HG03432 (cell line): ENCODE results near the gene PRKCE.
A peak's percentile ranks its signal among the peaks of the same experiment; 100 is the strongest.
"Not testable (repeated sequence)": the region's sequence is repeated elsewhere in the genome, so short reads cannot be mapped to it uniquely, and the experiment has no call there.

ENCODE experiments used
- ATAC-seq: cut with Tn5 transposase; IDR thresholded peaks from one replicate; pipeline ENCODE4 v1.9.1; 2021; ENCODE audit warnings: mild to moderate bottlenecking, moderate library complexity; ENCODE audit not compliant: unreplicated experiment

PRKCE gene

DNA sequence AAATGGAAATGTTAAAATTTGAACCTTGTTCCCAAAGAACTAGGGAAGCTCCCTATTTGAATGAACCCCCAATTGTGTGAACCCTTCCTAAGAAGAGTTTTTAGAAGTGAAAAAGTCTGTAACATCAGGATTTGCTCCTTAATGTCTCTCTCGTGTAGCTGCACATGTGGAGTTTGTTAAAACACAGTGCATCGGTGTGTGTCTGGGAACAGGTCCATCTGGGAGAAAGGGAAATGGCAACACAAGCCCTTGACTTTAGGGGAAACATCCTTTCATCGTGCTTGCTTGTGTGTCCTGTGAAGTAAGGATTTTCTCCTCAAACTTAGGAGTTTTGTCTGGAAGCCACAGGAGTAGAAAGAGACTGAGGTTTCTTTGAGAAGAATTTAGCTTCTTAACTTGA is 203.9 kb downstream of the PRKCE start:
- no peak for ATAC-seq

DNA sequence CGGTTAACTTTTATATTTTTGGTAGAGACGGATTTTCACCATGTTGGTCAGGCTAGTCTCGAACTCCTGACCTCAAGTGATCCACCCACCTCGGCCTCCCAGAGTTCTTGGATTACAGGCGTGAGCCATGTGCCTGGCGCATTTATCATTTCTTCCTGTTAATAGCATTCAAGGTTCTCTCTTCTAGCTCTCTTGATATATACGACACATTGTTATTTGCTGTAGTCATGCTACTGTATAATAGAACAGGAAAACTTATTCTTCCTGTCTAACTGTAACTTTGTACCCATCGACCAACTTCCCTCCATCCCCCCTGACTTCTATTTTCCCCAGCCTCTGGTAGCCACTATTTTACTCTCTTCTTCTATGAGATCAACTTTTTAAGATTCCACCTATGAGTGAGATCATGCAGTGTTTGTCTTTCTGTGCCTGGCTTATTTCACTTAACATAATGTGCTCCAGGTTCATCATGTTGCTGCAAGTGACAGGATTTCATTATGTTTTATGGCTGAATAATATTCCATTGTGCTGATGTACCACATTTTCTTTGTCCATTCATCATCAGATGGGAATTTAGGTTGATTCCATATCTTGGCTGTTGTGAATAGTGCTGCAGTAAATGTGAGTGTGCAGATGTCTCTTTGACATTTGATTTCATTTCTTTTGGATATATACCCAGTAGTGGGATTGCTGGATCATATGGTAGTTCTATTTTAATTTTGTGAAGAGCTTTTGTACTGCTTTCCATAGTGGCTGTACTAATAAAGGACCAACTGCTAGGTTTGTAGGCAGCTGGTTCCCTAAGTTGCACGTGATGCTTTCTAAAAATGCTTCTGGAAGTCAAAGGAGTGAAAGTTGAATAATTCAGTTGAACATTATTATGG is 205.2 kb downstream of the PRKCE start:
- ATAC-seq = no peak

DNA sequence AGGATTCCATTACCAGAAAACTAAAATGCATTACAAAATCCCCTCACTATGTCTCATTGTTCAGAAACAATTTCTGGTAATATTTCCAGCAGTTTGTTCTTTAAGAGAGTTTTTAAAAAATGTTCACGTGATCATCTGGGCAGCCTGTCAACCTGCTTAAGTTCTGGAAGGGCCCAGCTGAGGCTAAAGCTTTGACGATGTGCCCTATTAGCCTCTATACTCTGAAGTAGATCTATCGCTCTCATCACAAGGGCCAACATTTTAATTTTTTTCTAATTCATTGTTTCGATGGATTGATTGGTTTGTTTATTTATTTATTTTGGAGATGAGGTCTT is 205.8 kb downstream of the PRKCE start:
- ATAC-seq = no peak

DNA sequence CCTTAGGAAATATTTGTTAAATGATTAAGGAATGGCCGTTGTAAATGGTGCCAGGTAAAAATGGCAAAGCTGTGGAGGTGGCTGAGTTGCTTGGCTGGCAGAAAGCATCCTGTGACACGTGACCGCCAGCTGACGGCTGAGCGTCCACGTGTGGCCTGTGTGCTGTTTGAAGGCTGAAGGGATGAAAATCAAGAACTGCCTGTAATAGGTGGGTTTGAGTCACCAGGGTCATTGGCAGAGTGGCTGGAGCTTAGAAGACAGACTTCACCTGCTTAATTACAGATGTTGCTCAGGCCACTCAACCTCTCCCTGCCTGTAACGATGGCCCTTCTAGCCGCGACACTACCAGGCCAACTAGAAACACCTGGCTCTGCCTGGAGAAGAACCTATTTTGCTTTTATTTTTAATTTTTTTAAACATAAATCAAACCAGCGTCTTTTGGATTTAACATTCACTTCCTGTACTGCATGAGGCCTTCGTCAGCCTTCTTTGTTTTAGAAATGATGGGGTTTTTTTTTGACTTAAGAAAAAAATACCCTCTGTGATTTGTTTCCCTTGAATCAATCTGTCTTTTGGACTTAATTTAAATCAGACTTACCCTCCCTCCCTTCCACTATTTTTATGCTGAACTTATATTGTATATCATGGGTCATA is 206.5 kb downstream of the PRKCE start:
- ATAC-seq = no peak

DNA sequence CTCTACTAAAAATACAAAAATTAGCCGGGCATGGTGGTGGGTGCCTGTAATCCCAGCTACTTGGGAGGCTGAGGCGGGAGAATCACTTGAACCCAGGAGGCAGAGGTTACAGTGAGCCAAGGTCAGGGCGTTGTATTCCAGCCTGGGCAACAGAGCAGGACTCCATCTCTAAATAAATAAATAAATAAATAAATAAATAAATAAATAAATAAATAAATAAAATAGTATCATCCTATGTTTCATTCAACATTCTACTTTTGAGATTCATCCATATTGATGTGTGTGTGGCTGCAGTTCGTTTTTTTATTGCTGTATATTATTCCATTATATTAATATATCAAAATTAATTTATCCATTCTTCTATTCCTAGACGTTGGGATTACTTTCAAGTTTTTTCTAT is 207.4 kb downstream of the PRKCE start:
- not testable (repeated sequence) for ATAC-seq

DNA sequence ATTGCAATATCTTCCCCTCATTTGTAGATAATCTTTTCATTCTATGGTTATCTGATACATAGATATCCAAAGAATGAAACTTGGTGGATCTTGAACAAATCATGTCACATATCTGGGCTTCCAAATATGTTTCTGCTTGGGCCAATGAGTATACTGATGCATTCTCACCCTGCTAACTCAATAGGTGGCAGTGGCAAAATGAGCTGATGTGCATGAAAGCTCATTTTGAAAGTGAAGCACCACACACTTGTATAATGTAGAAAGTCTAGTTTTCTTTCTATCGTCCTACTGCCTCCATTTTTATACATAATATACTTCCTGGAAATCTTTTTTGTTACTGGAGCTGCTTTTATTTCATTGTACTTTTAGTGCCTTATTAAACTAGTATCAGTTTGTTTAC is 208.2 kb downstream of the PRKCE start:
- no peak for ATAC-seq

DNA sequence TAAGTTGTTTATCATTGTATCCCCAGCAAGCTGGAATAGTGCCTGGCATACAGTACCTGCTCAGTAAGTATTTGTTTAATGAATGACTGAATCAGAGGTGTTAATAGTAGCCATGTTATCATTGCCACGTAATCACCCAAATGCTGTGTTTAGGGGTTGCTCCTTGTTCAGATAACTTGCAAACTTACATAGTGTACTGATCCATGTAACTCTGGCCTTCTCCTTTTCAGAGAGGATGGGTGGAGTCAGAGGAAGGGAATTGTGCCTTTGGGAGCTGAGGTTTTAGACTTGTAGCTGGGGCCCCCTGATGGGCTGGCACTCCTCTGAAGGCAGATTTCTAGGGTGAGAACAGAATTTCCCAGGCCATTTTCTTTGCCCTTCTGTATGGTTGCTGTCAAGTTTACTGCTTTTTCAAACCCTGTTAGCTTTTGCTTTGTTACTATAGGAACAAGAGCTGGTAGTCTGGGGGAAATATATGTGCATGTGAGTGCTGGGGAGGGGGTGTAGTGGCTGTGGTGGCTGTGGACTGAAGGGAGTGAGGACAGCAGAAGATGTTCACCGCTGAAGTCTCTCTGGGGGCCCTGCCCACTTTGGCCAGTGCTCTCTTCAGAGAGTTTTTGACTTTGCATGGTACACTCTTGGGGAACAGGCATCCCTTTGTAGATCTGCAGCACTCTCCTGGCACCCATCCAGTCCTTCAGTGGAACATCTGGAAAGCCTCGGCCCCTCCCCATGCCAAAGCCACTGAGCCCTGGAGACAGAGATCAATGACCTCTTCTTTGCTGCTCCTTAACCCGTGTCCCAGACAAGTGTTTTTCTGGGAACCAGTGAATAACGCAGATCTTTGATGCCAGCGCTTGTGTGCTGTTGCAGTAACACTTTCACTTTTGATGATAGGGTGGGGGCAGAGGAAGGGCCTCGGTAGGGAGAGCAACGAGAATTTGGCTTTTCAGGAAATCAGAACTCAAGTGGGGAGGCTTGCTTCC is 209.0 kb downstream of the PRKCE start:
- ATAC-seq = peak; percentile 51

DNA sequence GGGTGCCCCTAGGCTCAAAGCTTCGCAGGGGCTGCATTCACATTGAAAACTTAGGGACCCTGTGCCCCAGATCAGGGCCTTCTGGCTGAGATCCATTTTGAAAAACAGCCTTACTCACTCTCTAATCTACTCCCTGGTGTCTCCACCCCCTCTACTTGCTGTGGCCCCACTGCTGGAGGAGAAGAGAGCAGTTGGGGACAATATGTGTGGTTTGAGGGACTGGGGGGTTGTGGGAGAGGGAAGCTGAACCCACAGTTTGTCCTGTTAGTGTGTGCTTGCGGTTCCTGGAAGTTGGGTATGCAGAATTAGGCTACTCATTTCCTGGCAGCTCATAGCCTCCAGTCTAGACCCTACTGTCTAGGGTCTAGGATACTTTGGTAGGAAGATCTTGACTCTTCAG is 211.4 kb downstream of the PRKCE start:
- ATAC-seq = no peak

DNA sequence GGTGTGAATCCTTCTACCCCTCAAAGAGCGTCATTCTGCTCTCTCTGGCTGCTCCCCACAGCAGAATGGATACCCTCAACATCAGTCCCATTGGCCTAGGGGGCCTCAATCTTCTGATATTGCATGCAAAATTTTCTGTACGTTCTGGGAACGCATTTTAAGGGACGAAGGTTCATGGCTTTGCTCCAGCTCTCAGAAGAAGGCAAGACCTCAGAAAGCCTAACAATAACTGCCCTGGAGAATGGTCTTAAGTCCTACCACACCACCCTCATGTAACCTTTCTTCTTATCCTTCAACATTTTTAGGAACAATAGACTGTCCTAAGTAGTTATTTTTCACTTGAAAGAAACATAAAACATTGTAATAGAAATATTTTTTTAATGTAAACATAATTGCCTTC is 212.6 kb downstream of the PRKCE start:
- ATAC-seq = no peak

DNA sequence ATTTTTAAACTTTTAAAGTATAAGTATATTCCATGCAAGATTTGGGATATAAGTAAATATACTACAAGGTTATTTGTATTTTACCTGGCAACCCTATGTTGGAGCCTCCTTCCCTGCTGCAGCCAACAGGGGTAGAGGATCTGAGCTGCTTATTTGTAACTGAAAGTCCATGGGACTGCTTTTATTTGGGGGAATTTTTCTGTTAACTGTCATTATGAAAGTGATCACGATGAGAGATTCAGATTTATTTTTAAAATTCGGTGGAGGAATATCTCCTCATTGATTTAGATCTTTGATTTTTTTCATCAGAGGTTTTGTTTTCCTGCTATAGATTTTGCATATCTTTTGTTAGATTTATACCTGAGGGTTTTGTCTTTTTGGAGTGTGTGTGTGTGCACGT is 215.9 kb downstream of the PRKCE start:
- no peak for ATAC-seq

DNA sequence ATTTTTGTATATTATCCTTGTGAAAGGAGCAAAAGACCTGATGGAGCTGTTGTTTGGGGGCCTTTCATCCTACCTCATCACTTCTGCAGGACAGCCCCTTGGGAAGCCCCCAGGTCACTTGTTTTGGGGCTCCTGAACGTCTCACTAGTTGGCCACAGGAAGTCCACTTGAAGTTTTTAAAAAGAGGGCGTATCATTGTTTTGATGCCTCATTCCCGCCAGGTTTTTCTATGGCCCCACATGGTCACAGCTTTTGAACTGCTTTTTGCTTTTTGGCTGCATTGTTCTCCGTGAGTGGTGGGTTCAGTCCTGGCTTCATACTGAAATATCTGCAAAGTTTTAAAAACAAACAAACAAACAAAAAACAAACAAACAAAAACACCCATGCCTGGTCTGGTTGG is 216.3 kb downstream of the PRKCE start:
- no peak for ATAC-seq

DNA sequence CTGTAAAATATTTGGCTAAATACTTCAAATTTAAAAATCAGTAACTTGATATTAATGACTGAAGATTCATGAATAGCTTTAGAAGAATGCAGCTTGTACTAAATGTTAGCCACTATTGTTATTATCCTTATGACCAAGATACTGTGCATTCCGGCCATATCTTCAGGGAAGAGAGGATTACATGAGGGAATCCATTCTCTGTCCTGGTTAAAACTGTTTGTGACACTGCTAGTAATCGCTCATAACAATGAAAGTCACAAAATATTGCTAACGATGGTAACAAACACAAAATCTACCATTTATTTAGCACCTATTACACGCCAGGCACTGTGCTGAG is 217.7 kb downstream of the PRKCE start:
- no peak for ATAC-seq

DNA sequence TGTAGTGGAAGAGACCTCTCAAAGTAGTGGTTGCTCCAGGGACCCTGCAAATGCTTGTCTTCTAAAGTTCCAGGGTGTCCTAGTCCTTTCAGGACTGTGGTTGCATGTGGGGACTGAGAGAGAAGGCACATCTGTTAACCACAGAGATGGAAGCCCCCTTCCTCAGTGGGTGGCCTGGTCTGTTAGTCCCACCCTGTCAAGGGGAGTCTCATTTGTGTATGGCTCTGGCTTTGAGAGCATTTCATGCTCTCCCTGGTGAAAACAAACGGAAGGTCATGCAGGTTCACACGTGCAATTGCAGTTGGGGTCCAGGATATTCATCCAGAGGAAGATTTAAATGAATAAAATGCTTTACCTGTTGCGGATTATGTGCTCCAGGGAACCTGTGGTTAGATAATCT is 219.6 kb downstream of the PRKCE start:
- no peak for ATAC-seq

DNA sequence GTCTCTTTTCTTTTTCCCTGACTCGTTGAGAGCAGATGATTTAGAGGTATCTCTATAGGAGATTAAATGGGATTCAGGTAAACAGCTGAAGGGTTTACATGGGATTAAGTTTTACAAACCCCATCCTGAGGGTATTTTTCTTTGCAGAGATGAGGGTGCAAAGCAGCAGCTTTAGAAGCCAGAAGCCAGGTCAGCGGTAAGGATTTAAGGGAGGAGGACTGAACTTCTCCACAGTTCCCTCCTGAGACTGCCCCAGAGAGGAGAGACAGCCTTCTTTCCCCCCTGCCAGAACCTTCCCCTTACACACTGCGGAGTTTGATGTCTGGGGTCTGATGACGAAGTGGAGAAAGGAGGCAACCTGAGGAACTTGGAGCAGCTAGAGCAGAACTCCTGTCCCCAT is 220.1 kb downstream of the PRKCE start:
- no peak for ATAC-seq

DNA sequence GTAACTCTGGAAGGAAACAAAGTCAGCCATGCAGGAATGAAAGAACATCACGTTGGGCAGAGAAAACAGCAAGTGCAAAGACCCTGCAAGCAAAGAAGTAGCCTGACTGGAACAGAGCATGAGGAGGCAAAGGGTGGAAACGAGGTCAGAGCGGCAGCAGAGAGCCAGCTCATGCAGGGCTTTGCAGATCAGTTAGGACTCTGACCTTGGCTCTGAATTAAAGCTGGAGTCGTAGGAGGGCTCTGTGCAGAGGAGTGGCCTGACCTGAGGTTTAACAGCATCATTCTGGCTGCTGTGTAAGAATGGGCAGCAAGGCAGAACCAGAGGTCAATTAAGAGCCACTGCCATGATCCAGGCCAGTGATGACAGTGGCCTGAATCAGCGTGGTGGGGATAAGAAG is 220.7 kb downstream of the PRKCE start:
- no peak for ATAC-seq

DNA sequence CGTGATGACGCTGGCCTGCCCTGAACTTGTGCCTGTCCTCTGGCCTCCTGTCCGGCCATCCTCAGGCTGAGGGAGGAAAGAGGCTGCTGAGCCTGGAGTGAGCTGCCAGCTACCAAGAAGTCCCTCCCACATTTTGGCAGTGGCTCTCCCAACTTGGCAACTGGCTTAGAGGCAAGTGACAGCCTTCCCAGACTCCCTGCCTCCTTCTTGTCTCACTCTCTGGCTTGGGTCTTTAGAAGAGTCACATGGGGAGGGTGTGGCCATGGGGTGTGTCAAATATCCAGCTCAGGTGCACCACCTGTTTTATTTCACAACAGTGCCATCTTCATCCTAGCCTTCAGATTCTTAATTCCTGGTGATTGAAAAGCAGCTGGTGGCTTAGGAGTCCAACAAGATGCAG is 222.9 kb downstream of the PRKCE start:
- no peak for ATAC-seq

DNA sequence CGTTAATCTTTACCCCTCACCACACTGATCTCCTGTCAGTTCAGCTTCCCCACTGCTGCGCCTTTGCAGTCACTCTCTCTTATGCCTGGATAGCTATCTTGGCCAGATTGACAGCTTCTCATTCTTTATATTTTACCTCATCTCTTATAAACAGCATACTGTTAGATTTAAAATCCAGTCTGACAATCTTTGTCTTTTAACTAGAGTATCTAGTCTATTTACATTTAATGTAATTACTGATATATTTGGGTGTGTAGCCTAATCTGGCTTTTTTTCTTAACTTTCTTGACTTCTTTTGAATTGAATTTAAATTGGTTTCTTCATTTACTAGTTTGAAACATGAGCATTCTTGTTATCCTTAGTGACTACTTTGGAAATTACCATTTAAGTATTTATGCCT is 225.1 kb downstream of the PRKCE start:
- no peak for ATAC-seq

DNA sequence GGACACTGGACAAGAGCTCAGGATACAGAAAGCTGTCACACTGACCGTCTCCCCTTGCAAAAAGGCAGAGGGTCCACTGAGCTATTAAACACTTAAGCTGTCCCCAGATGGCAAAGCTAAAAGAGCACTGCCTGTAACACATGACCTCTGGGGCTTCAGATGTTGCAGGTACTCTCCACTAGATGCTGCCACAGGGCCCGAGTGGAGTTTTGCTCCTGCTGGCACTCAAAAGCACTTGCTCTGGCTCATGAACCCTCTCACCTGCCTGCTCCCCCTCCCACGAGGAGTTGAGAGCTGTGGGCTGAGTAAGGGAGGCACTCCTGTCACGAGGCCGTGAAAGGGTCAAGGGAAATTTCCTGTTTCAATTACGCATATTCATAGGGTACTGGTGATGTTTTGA is 227.9 kb downstream of the PRKCE start:
- ATAC-seq = no peak

DNA sequence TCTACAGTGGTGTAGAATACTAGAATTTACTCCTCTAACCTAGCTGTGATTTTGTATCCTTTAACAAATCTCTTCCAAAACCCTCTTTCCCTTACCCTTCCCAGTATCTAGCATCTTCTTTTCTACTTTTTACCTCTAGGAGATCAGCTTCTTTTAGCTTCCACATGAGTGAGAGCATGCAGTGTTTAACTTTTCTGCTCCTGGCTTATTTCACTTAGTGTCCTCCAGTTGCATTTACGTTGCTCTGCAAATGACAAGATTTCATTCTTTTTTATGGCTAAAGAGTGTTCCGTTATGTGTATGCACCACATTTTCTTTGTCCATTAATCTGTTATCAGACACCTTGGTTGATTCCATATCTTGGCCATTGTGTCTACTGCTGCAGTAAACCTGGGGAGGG is 228.5 kb downstream of the PRKCE start:
- no peak for ATAC-seq

DNA sequence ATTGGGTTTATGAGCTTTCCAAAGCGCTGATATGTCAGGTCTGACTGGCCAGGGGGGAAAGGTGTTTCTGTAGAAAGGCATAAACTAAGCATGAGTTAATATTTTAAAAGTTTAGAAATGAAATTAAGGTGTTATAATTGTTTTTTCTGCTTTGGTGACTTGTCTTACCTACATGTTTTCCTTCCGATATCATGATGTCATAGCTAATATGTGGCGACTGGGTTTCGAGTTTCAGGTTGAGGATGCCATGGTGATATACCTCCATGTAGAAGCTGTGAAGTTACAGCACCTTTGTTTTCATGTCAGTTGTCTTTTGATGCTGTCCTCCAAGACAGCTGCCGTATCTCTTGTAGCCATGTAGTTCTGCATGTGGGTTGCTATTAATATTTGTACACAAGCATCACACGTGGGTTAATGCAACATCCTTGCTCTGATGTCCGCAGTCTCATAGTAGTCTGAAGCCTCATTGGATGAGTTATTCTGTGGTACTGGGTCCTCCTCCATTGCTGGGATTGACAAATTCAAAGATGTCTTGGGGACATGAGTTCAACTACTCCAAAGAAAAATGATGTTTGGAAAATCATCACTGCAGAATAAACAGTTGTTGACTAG is 230.6 kb downstream of the PRKCE start:
- ATAC-seq = no peak
